ENCODE data around the gene CASP10. TPM values are rescaled to one million over a fixed set of nuclear protein-coding genes. Genes with fewer than 3 reads are reported as not detected.
A peak's percentile ranks its signal among the peaks of the same experiment; 100 is the strongest.
"Not testable (repeated sequence)": the region's sequence is repeated elsewhere in the genome, so short reads cannot be mapped to it uniquely, and the experiment has no call there.

The CASP10 gene
- total and polyA plus RNA-seq, 2 experiments from 2014 or later = 2.9 to 5.1 TPM

- Histone ChIP-seq H3K4me2 (ENCODE audit: unreplicated experiment) (no peak overlapping the region), H3K27ac (no peak overlapping the region), H2AFZ (no peak overlapping the region), H3K9ac (no peak overlapping the region), H3K27me3 (replicated peaks; ENCODE audit: insufficient read depth) (no peaks in the 10 kb centered on the region), H3K9me3 (ENCODE audit: low read depth) (no peaks in the 10 kb centered on the region), H3F3A (ENCODE audit: insufficient read depth) (peaks cover 35% of the 10 kb centered on the region), H3K79me2 (ENCODE audit: insufficient read depth) (peaks cover 55% of the 10 kb centered on the region), H4K20me1 (ENCODE audit: insufficient read depth) (no peaks in the 10 kb centered on the region), H3K36me3 (ENCODE audit: low read depth) (peaks cover 38% of the 10 kb centered on the region), H3K9me2 (ENCODE audit: insufficient read depth) (no peaks in the 10 kb centered on the region), H3K4me3 (no peak overlapping the region), H3K4me1 (ENCODE audit: insufficient read depth) (peaks cover 14% of the 10 kb centered on the region)
- 85 to 90% methylated on average over 5 of the region's 5 CpGs for WGBS, 2 experiments (ENCODE audit: low coverage in 1 of 2, low lambda C conversion rate in 2 of 2, missing lambda C conversion rate in 2 of 2)
- in situ Hi-C loops (cut with MboI) = no loop called here
- TF ChIP-seq EZH2phosphoT487 (IDR thresholded peaks at IDR 0.05; ENCODE audit: insufficient read depth, low read depth) (no peak), EZH2 (IDR thresholded peaks at IDR 0.05; ENCODE audit: insufficient read depth, poor library complexity, severe bottlenecking) (no peak)
- no peak for DNase-seq
Measured at GRCh38 chr2:201144101-201145051, 38.6 kb upstream of the CASP10 start.

- DNase-seq = no peak
- no peak for TF ChIP-seq EZH2phosphoT487 (IDR thresholded peaks at IDR 0.05; ENCODE audit: insufficient read depth, low read depth)
- no peak for TF ChIP-seq EZH2 (IDR thresholded peaks at IDR 0.05; ENCODE audit: insufficient read depth, poor library complexity, severe bottlenecking)
- Histone ChIP-seq H3K9ac (peak overlapping the region; percentile 58), H3K36me3 (ENCODE audit: low read depth) (peaks cover 26% of the 10 kb centered on the region), H3K27ac (peak overlapping the region; percentile 91), H2AFZ (no peak overlapping the region), H3F3A (ENCODE audit: insufficient read depth) (peaks cover 74% of the 10 kb centered on the region), H3K4me2 (ENCODE audit: unreplicated experiment) (peak overlapping the region; percentile 77), H3K9me3 (ENCODE audit: low read depth) (no peaks in the 10 kb centered on the region), H3K9me2 (ENCODE audit: insufficient read depth) (no peaks in the 10 kb centered on the region), H4K20me1 (ENCODE audit: insufficient read depth) (no peaks in the 10 kb centered on the region), H3K27me3 (replicated peaks; ENCODE audit: insufficient read depth) (no peaks in the 10 kb centered on the region), H3K4me1 (ENCODE audit: insufficient read depth) (peaks cover 44% of the 10 kb centered on the region), H3K79me2 (ENCODE audit: insufficient read depth) (peaks cover 41% of the 10 kb centered on the region), H3K4me3 (peak overlapping the region; percentile 17)
- in situ Hi-C loops (cut with MboI) = no loop called here
- WGBS, 2 experiments (ENCODE audit: low coverage in 1 of 2, low lambda C conversion rate in 2 of 2, missing lambda C conversion rate in 2 of 2) = 40 to 48% methylated on average over 1 of the region's 1 CpG
Measured at GRCh38 chr2:201148434-201148990, 34.4 kb upstream of the CASP10 start.

- peaks cover 75% of the 10 kb centered on the region for H3F3A ChIP-seq (ENCODE audit: insufficient read depth)
- peak; percentile 92 for DNase-seq
- peaks cover 40% of the 10 kb centered on the region for H3K79me2 ChIP-seq (ENCODE audit: insufficient read depth)
- peak overlapping the region; percentile 91 for H3K27ac ChIP-seq
- TF ChIP-seq EZH2phosphoT487 (IDR thresholded peaks at IDR 0.05; ENCODE audit: insufficient read depth, low read depth) (no peak), EZH2 (IDR thresholded peaks at IDR 0.05; ENCODE audit: insufficient read depth, poor library complexity, severe bottlenecking) (no peak)
- H3K9me3 ChIP-seq (ENCODE audit: low read depth) = no peaks in the 10 kb centered on the region
- peaks cover 24% of the 10 kb centered on the region for H3K36me3 ChIP-seq (ENCODE audit: low read depth)
- in situ Hi-C loops (cut with MboI) = no loop called here
- no peaks in the 10 kb centered on the region for H4K20me1 ChIP-seq (ENCODE audit: insufficient read depth)
- no peaks in the 10 kb centered on the region for H3K9me2 ChIP-seq (ENCODE audit: insufficient read depth)
- peaks cover 44% of the 10 kb centered on the region for H3K4me1 ChIP-seq (ENCODE audit: insufficient read depth)
- no peak overlapping the region for H2AFZ ChIP-seq
- H3K4me2 ChIP-seq (ENCODE audit: unreplicated experiment) = peak overlapping the region; percentile 77
- no peaks in the 10 kb centered on the region for H3K27me3 ChIP-seq (replicated peaks; ENCODE audit: insufficient read depth)
- 73 to 85% methylated on average over 2 of the region's 2 CpGs for WGBS, 2 experiments (ENCODE audit: low coverage in 1 of 2, low lambda C conversion rate in 2 of 2, missing lambda C conversion rate in 2 of 2)
- peak overlapping the region; percentile 65 for H3K9ac ChIP-seq
- H3K4me3 ChIP-seq = peak overlapping the region; percentile 18
Measured at GRCh38 chr2:201149064-201149820, 33.7 kb upstream of the CASP10 start.

GRCh38 chr2:201149821-201150165, 33.1 kb upstream of the CASP10 start:
- peaks cover 40% of the 10 kb centered on the region for H3K79me2 ChIP-seq (ENCODE audit: insufficient read depth)
- H3K9me3 ChIP-seq (ENCODE audit: low read depth); H4K20me1 ChIP-seq (ENCODE audit: insufficient read depth); H3K9me2 ChIP-seq (ENCODE audit: insufficient read depth); H2AFZ ChIP-seq; in situ Hi-C loops (cut with MboI); H3K27me3 ChIP-seq (replicated peaks; ENCODE audit: insufficient read depth): not testable (repeated sequence)
- H3K4me3 ChIP-seq = peak overlapping the region; percentile 18
- peaks cover 24% of the 10 kb centered on the region for H3K36me3 ChIP-seq (ENCODE audit: low read depth)
- peak overlapping the region; percentile 77 for H3K4me2 ChIP-seq (ENCODE audit: unreplicated experiment)
- peak; percentile 76 for DNase-seq
- H3K27ac ChIP-seq = peak overlapping the region; percentile 91
- H3F3A ChIP-seq (ENCODE audit: insufficient read depth) = peaks cover 75% of the 10 kb centered on the region
- H3K9ac ChIP-seq = peak overlapping the region; percentile 65
- 70 to 79% methylated on average over 8 of the region's 8 CpGs for WGBS, 2 experiments (ENCODE audit: low coverage in 1 of 2, low lambda C conversion rate in 2 of 2, missing lambda C conversion rate in 2 of 2)
- peaks cover 44% of the 10 kb centered on the region for H3K4me1 ChIP-seq (ENCODE audit: insufficient read depth)

Data from GM23248 (cell line).